Activated naive CD4-positive, alpha-beta T cell treated with anti-CD3 and anti-CD28 coated beads, Interleukin-2, amount 10 ng/mL, durations not matched to agents 7 days and 5 days (primary cell): ENCODE measurements around the gene ELP6.

Experiments used
- CTCF ChIA-PET: fragments of 350-600 bp; sonication (Branson Sonifier 250); formaldehyde crosslinking; loops from one replicate; lab custom pipeline; 2021; ENCODE audit warnings: antibody characterized with exemption; lab: Charles Lee
- DNase-seq: peaks from one replicate; pipeline ENCODE4 v3.0.0-alpha.2; 2020
- H3K27ac Mint-ChIP-seq: one replicate; pipeline ENCODE4 v1.8.0; 2021; ENCODE audit warnings: mild to moderate bottlenecking, moderate library complexity, mixed read lengths
- H3K27me3 Mint-ChIP-seq: one replicate; pipeline ENCODE4 v1.8.0; 2021; ENCODE audit warnings: mild to moderate bottlenecking, mixed read lengths
- H3K36me3 Mint-ChIP-seq: one replicate; pipeline ENCODE4 v1.8.0; 2021; ENCODE audit warnings: mixed read lengths
- H3K4me1 Mint-ChIP-seq: one replicate; pipeline ENCODE4 v1.8.0; 2021; ENCODE audit warnings: mixed read lengths
- H3K4me3 Mint-ChIP-seq: one replicate; pipeline ENCODE4 v1.8.0; 2021; ENCODE audit warnings: mild to moderate bottlenecking, moderate library complexity, mixed read lengths
- H3K9me3 Mint-ChIP-seq: one replicate; pipeline ENCODE4 v1.8.0; 2021; ENCODE audit warnings: mixed read lengths

The ELP6 gene

GRCh38 chr3:47513125-47513929, at the start of gene ELP6:
TSS of gene ELP6 (minus strand) at chr3:47513712. CDS start at chr3:47513590, 122 bp downstream.
- Mint-ChIP-seq H3K27me3 (peaks cover 14% of the 10 kb centered on the region), H3K4me3 (peak within 1 kb of the TSS; percentile 97), H3K27ac (peak within 1 kb of the TSS; percentile 96), H3K9me3 (no peaks in the 10 kb centered on the region), H3K36me3 (peaks cover 16% of the 10 kb centered on the region), H3K4me1 (peaks cover 23% of the 10 kb centered on the region)
- DNase-seq: peak; percentile 98
- CTCF ChIA-PET: interaction anchor here (0.8 to 2.1 kb wide), 3 partner anchors 37 to 92 kb away, joined by 3 to 9 read pairs (median 4); partner anchors contain the start of gene SCAP

- Mint-ChIP-seq H3K9me3 (no peaks in the 10 kb centered on the region), H3K27ac (no peak overlapping the region), H3K27me3 (peaks cover 26% of the 10 kb centered on the region), H3K4me1 (no peaks in the 10 kb centered on the region), H3K36me3 (no peaks in the 10 kb centered on the region), H3K4me3 (no peak overlapping the region)
- no peak for DNase-seq
- CTCF ChIA-PET: no interaction called here
These were observed 42.8 kb upstream of the ELP6 start for GRCh38 chr3:47556351-47556750.

GRCh38 chr3:47554335-47554734, 40.8 kb upstream of the ELP6 start:
- DNase-seq: no peak
- Mint-ChIP-seq H3K36me3 (no peaks in the 10 kb centered on the region), H3K27ac (no peak overlapping the region), H3K4me3 (no peak overlapping the region), H3K4me1 (no peaks in the 10 kb centered on the region), H3K27me3 (peaks cover 44% of the 10 kb centered on the region), H3K9me3 (no peaks in the 10 kb centered on the region)
- CTCF ChIA-PET: no interaction called here

GRCh38 chr3:47553407-47553806, 39.9 kb upstream of the ELP6 start:
- H3K27me3 Mint-ChIP-seq: peaks cover 47% of the 10 kb centered on the region
- CTCF ChIA-PET: interaction anchor here (0.6 kb wide), 1 partner anchor 129 kb away, joined by 3 read pairs; no protein-coding TSS in a partner anchor
- H3K4me1 Mint-ChIP-seq: no peaks in the 10 kb centered on the region
- H3K36me3 Mint-ChIP-seq: no peaks in the 10 kb centered on the region
- no peak overlapping the region for H3K4me3 Mint-ChIP-seq
- no peak overlapping the region for H3K27ac Mint-ChIP-seq
- H3K9me3 Mint-ChIP-seq: no peaks in the 10 kb centered on the region
- no peak for DNase-seq

GRCh38 chr3:47542471-47543173, 29.1 kb upstream of the ELP6 start:
- H3K9me3 Mint-ChIP-seq: no peaks in the 10 kb centered on the region
- no peaks in the 10 kb centered on the region for H3K36me3 Mint-ChIP-seq
- no peak overlapping the region for H3K27ac Mint-ChIP-seq
- H3K27me3 Mint-ChIP-seq: peaks cover 38% of the 10 kb centered on the region
- DNase-seq: no peak
- no peak overlapping the region for H3K4me3 Mint-ChIP-seq
- CTCF ChIA-PET: interaction anchor here (1.1 kb wide), 1 partner anchor 19 kb away, joined by 3 read pairs; no protein-coding TSS in a partner anchor
- H3K4me1 Mint-ChIP-seq: no peaks in the 10 kb centered on the region

- H3K27me3 Mint-ChIP-seq: peaks cover 32% of the 10 kb centered on the region
- CTCF ChIA-PET: interaction anchor here (1.1 kb wide), 1 partner anchor 18 kb away, joined by 3 read pairs; no protein-coding TSS in a partner anchor
- no peak for DNase-seq
- no peak overlapping the region for H3K4me3 Mint-ChIP-seq
- H3K4me1 Mint-ChIP-seq: no peaks in the 10 kb centered on the region
- H3K36me3 Mint-ChIP-seq: no peaks in the 10 kb centered on the region
- no peaks in the 10 kb centered on the region for H3K9me3 Mint-ChIP-seq
- H3K27ac Mint-ChIP-seq: no peak overlapping the region
These were observed 28.1 kb upstream of the ELP6 start for GRCh38 chr3:47541583-47542108.

- CTCF ChIA-PET: no interaction called here
- no peaks in the 10 kb centered on the region for H3K9me3 Mint-ChIP-seq
- no peak for DNase-seq
- no peak overlapping the region for H3K27ac Mint-ChIP-seq
- H3K4me1 Mint-ChIP-seq: no peaks in the 10 kb centered on the region
- no peak overlapping the region for H3K4me3 Mint-ChIP-seq
- H3K27me3 Mint-ChIP-seq: peaks cover 22% of the 10 kb centered on the region
- H3K36me3 Mint-ChIP-seq: no peaks in the 10 kb centered on the region
These were observed 26.8 kb upstream of the ELP6 start for GRCh38 chr3:47540281-47540680.

- no peak for DNase-seq
- Mint-ChIP-seq H3K4me3 (no peak overlapping the region), H3K9me3 (no peaks in the 10 kb centered on the region), H3K27me3 (peaks cover 30% of the 10 kb centered on the region), H3K27ac (no peak overlapping the region), H3K36me3 (no peaks in the 10 kb centered on the region), H3K4me1 (no peaks in the 10 kb centered on the region)
- CTCF ChIA-PET: no interaction called here
These were observed 23.5 kb upstream of the ELP6 start for GRCh38 chr3:47536967-47537366.

- Mint-ChIP-seq H3K36me3 (no peaks in the 10 kb centered on the region), H3K4me1 (no peaks in the 10 kb centered on the region), H3K4me3 (no peak overlapping the region), H3K9me3 (no peaks in the 10 kb centered on the region), H3K27ac (no peak overlapping the region), H3K27me3 (peaks cover 24% of the 10 kb centered on the region)
- CTCF ChIA-PET: no interaction called here
- DNase-seq: no peak
These were observed 22.8 kb upstream of the ELP6 start for GRCh38 chr3:47536221-47536891.

- Mint-ChIP-seq H3K9me3 (no peaks in the 10 kb centered on the region), H3K4me1 (no peaks in the 10 kb centered on the region), H3K27me3 (peaks cover 16% of the 10 kb centered on the region), H3K4me3 (no peak overlapping the region), H3K27ac (no peak overlapping the region), H3K36me3 (no peaks in the 10 kb centered on the region)
- CTCF ChIA-PET: interaction anchor here (0.6 to 4.3 kb wide), 3 partner anchors 11 to 110 kb away, joined by 3 to 17 read pairs (median 3); no protein-coding TSS in a partner anchor
- no peak for DNase-seq
These were observed 20.5 kb upstream of the ELP6 start for GRCh38 chr3:47533996-47534454.

- no peaks in the 10 kb centered on the region for H3K36me3 Mint-ChIP-seq
- H3K4me1 Mint-ChIP-seq: no peaks in the 10 kb centered on the region
- no peak for DNase-seq
- peaks cover 16% of the 10 kb centered on the region for H3K27me3 Mint-ChIP-seq
- H3K9me3 Mint-ChIP-seq: no peaks in the 10 kb centered on the region
- CTCF ChIA-PET: interaction anchor here (0.6 to 4.3 kb wide), 3 partner anchors 10 to 111 kb away, joined by 3 to 17 read pairs (median 3); no protein-coding TSS in a partner anchor
- H3K4me3 Mint-ChIP-seq: no peak overlapping the region
- H3K27ac Mint-ChIP-seq: no peak overlapping the region
These were observed 20.0 kb upstream of the ELP6 start for GRCh38 chr3:47533481-47533880.

GRCh38 chr3:47527952-47528725, 14.6 kb upstream of the ELP6 start:
- Mint-ChIP-seq H3K36me3 (no peaks in the 10 kb centered on the region), H3K9me3 (peaks cover 3% of the 10 kb centered on the region), H3K4me1 (no peaks in the 10 kb centered on the region), H3K27ac (no peak overlapping the region), H3K4me3 (no peak overlapping the region), H3K27me3 (peaks cover 9% of the 10 kb centered on the region)
- CTCF ChIA-PET: interaction anchor here (1.6 kb wide), 1 partner anchor 462 kb away, joined by 3 read pairs; no protein-coding TSS in a partner anchor
- no peak for DNase-seq

- CTCF ChIA-PET: interaction anchor here (1.4 kb wide), 1 partner anchor 464 kb away, joined by 4 read pairs; no protein-coding TSS in a partner anchor
- H3K27ac Mint-ChIP-seq: no peak overlapping the region
- no peak for DNase-seq
- peaks cover 3% of the 10 kb centered on the region for H3K9me3 Mint-ChIP-seq
- H3K27me3 Mint-ChIP-seq: peaks cover 20% of the 10 kb centered on the region
- peaks cover 11% of the 10 kb centered on the region for H3K4me1 Mint-ChIP-seq
- no peak overlapping the region for H3K4me3 Mint-ChIP-seq
- no peaks in the 10 kb centered on the region for H3K36me3 Mint-ChIP-seq
These were observed 12.1 kb upstream of the ELP6 start for GRCh38 chr3:47525617-47526016.
